Activated CD4-positive, alpha-beta T cell treated with anti-CD3 and anti-CD28 coated beads for 36 hours (primary cell): ENCODE data around the gene CPT1B. TPM values are rescaled to one million over a fixed set of nuclear protein-coding genes. Genes with fewer than 3 reads are reported as not detected.
"Not testable (repeated sequence)": the region's sequence is repeated elsewhere in the genome, so short reads cannot be mapped to it uniquely, and the experiment has no call there.

Source experiments
- ATAC-seq: fragments of 200-7000 bp; cut with Tn5 transposase; one replicate; pipeline ENCODE4 v1.10.0; 2021; ENCODE audit warnings: mild to moderate bottlenecking, moderate library complexity
- CTCF ChIA-PET: fragments of 350-600 bp; sonication (Branson Sonifier 250); formaldehyde crosslinking; loops from one replicate; lab custom pipeline; 2021; ENCODE audit warnings: antibody characterized with exemption; lab: Charles Lee
- POLR2A ChIA-PET: fragments of 350-600 bp; sonication (Branson Sonifier 250); formaldehyde crosslinking; loops from one replicate; lab custom pipeline; 2021; ENCODE audit warnings: antibody characterized with exemption, inconsistent platforms; lab: Charles Lee
- DNase-seq: peaks from one replicate; pipeline ENCODE4 v3.0.0-alpha.2; 2020
- H3K27ac Mint-ChIP-seq: one replicate; pipeline ENCODE4 v1.8.0; 2021; ENCODE audit warnings: mixed read lengths
- H3K27me3 Mint-ChIP-seq: one replicate; pipeline ENCODE4 v1.8.0; 2021; ENCODE audit warnings: mixed read lengths
- H3K36me3 Mint-ChIP-seq: one replicate; pipeline ENCODE4 v1.8.0; 2021; ENCODE audit warnings: low read depth, mixed read lengths
- H3K4me1 Mint-ChIP-seq: one replicate; pipeline ENCODE4 v1.8.0; 2021; ENCODE audit warnings: mixed read lengths
- H3K4me3 Mint-ChIP-seq: one replicate; pipeline ENCODE4 v1.8.0; 2021; ENCODE audit warnings: mild to moderate bottlenecking, moderate library complexity, mixed read lengths
- H3K9me3 Mint-ChIP-seq: one replicate; pipeline ENCODE4 v1.8.0; 2021; ENCODE audit warnings: low read depth, mixed read lengths
- intact Hi-C, 2 experiments: fragments of 100-400 bp; cut with DNase I in 1 of 2; cut with micrococcal nuclease in 1 of 2; formaldehyde crosslinking; loops; one replicate each; pipeline versions ENCODE4 v1.14.2 to v1.15.1; 2022 to 2024; cut with DNase I, micrococcal nuclease
- total RNA-seq, 2 experiments: library from RNA; stranded (reverse); gene quantifications; one replicate each; pipeline ENCODE4 v1.2.3, GENCODE V29; 2021

The CPT1B gene
- total RNA-seq, 2 experiments from 2014 or later, result 42.5 to 51.4 TPM

DNA sequence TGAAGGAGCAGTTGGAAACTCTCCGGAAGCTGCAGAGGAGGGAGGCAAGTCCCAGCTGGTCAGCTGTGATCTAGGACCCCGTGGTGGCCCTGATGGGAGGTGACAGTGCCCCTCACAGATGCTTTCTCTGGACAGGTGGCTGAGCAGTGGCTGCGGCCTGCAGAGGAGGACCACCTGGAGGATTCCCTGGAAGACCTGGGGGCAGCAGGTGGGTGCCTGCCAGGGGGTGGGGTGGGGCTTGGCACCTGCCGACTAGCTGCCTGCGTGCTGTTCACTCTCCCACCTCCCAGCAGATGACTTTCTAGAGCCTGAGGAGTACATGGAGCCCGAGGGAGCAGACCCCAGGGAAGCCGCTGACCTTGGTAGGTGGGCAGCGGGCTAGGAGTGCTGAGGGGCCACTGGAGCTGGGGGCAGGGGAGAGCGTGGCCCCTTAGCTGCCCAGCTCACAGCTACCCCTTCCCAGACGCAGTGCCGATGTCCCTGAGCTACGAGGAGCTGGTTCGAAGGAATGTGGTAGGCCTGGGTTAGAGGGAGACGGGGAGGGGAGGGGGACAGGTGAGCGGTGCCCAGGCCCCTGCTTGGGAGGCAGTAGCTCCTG lies 55.9 kb downstream of the CPT1B start:
- ATAC-seq (no peak), DNase-seq (no peak)
- H3K36me3 Mint-ChIP-seq, result peaks cover 27% of the 10 kb centered on the region
- POLR2A ChIA-PET, result interaction anchor here (1.5 to 1.7 kb wide), 2 partner anchors 13 to 14 kb away, joined by 4 to 10 read pairs; partner anchors contain the start of genes LMF2 and NCAPH2
- peaks cover 19% of the 10 kb centered on the region for H3K4me1 Mint-ChIP-seq
- no peak overlapping the region for H3K27ac Mint-ChIP-seq
- no peaks in the 10 kb centered on the region for H3K27me3 Mint-ChIP-seq
- no peak overlapping the region for H3K4me3 Mint-ChIP-seq
- H3K9me3 Mint-ChIP-seq, result no peaks in the 10 kb centered on the region
- intact Hi-C loops, result no loop called here
- CTCF ChIA-PET, result interaction anchor here (1.4 kb wide), 1 partner anchor 98 kb away, joined by 4 read pairs; no protein-coding TSS in a partner anchor

DNA sequence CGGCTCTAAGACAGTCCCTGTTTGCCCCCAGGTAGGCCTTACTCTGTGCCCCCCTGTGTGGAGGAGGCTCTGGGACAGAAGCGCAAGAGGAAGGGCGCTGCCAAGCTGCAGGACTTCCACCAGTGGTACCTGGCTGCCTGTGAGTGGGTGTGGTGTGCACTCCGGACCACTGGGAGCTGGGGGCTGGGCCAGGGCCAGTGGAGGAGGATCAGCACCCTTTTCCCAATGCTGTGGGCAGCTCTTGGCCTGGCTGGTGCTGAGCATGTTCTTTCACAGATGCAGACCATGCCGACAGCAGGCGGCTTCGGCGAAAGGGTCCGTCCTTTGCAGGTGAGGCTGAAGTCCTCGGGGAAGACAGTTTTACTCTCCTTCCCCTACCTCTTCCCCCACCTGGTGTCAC lies 56.5 kb downstream of the CPT1B start:
- no peak for DNase-seq
- Mint-ChIP-seq H3K9me3 (no peaks in the 10 kb centered on the region), H3K27ac (no peak overlapping the region), H3K4me1 (peaks cover 13% of the 10 kb centered on the region), H3K36me3 (peaks cover 29% of the 10 kb centered on the region), H3K4me3 (no peak overlapping the region), H3K27me3 (no peaks in the 10 kb centered on the region)
- CTCF ChIA-PET, result interaction anchor here (1.4 kb wide), 1 partner anchor 99 kb away, joined by 4 read pairs; no protein-coding TSS in a partner anchor
- no peak for ATAC-seq
- intact Hi-C loops, result no loop called here
- POLR2A ChIA-PET, result interaction anchor here (1.7 kb wide), 1 partner anchor 12 kb away, joined by 4 read pairs; no protein-coding TSS in a partner anchor

DNA sequence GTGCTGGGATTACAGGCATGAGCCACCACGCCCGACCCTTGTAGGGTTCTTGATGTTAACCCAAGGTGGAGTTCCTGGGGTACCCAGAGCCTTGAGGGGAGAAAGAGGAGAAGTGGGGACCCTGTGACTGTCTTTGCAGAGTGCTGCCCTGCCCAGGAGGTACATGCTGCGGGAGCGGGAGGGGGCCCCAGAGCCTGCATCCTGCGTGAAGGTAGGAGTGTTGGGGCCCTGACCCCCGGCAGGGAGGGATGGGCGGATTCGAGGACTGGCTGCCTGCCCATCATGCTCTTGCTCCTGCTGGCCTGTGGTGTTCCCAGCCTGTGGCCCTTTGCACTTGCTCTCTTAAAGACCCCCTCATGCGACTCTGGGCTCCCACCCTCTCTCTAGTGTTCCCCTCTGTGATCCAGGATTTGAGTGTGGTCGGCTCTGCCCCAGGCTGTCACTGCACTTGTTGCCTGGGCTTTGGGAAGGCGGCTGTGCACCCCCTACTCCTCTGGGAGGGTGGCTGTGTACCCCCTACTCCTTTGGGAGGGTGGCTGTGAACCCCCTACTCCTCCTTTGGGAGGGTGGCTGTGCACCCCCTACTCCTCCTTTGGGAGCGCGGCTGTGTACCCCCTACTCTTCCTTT lies 57.3 kb downstream of the CPT1B start:
- POLR2A ChIA-PET, result interaction anchor here (1.7 kb wide), 1 partner anchor 11 kb away, joined by 4 read pairs; no protein-coding TSS in a partner anchor
- H3K27ac Mint-ChIP-seq, result no peak overlapping the region
- intact Hi-C loops, result no loop called here
- CTCF ChIA-PET, result no interaction called here
- no peak overlapping the region for H3K4me3 Mint-ChIP-seq
- peaks cover 12% of the 10 kb centered on the region for H3K4me1 Mint-ChIP-seq
- no peak for DNase-seq
- ATAC-seq, result no peak
- H3K27me3 Mint-ChIP-seq, result no peaks in the 10 kb centered on the region
- H3K36me3 Mint-ChIP-seq, result peaks cover 35% of the 10 kb centered on the region
- no peaks in the 10 kb centered on the region for H3K9me3 Mint-ChIP-seq

DNA sequence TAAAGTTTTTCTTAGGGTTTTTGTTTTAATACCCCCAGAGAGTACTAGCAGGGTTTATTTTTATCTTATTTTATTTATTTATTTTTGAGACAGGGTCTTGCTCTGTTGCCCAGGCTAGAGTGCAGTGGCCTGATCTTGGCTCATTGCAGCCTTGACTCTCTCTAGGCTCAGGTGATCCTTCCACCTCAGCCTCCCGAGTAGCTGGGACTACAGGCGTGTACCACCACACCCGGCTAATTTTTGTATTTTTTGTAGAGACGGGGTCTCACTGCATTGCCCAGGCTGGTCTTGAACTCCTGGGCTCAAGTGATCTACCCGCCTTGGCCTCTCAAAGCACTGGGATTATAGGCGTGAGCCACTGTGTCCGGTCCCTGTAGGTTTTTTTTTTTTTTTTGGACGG lies 58.0 kb downstream of the CPT1B start:
- H3K9me3 Mint-ChIP-seq, H3K27me3 Mint-ChIP-seq, DNase-seq, ATAC-seq, H3K4me3 Mint-ChIP-seq, intact Hi-C loops, CTCF ChIA-PET, H3K27ac Mint-ChIP-seq: not testable (repeated sequence)
- POLR2A ChIA-PET, result interaction anchor here (1.9 kb wide), 1 partner anchor 12 kb away, joined by 7 read pairs; the partner anchor contains the start of genes LMF2 and NCAPH2
- Mint-ChIP-seq H3K36me3 (peaks cover 39% of the 10 kb centered on the region), H3K4me1 (peaks cover 13% of the 10 kb centered on the region)

DNA sequence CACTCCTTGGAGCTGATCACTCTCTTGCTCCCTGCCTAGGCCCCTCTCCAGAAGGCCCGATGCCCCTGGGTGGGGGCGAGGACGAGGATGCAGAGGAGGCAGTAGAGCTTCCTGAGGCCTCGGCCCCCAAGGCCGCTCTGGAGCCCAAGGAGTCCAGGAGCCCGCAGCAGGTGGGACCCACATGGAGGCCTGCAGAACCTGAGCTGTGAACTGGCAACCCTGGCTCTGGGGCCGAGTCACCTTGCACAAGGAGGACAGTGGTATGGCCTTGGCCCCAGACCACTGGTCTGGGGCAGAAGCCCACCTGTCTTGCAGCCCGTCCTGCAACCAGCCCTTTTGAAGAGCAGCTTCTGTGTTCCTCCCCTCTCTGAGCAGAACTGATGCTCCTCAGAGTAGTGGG lies 59.1 kb downstream of the CPT1B start:
- ChIA-PET CTCF (interaction anchor here (0.6 to 1.4 kb wide), 3 partner anchors 23 to 44 kb away, joined by 3 to 5 read pairs (median 3); partner anchors contain the start of gene SYCE3), POLR2A (interaction anchor here (1.9 kb wide), 1 partner anchor 11 kb away, joined by 7 read pairs; the partner anchor contains the start of genes LMF2 and NCAPH2)
- H3K27me3 Mint-ChIP-seq, result no peaks in the 10 kb centered on the region
- ATAC-seq (no peak), DNase-seq (no peak)
- peaks cover 15% of the 10 kb centered on the region for H3K4me1 Mint-ChIP-seq
- no peaks in the 10 kb centered on the region for H3K9me3 Mint-ChIP-seq
- H3K27ac Mint-ChIP-seq, result no peak overlapping the region
- H3K4me3 Mint-ChIP-seq, result no peak overlapping the region
- peaks cover 39% of the 10 kb centered on the region for H3K36me3 Mint-ChIP-seq
- intact Hi-C loops, result no loop called here

Other genes with a start within 250 kb of the CPT1B start
- 10 to 100 TPM; 37.3 to 39.5 TPM for gene PPP6R2, start 235.1 kb downstream of the CPT1B start, total RNA-seq
- 10 to 100 TPM; 97.6 TPM for gene SBF1, start 103.4 kb downstream of the CPT1B start, total RNA-seq
- 1 to 10 TPM; 7.5 to 7.9 TPM for gene ADM2, start 96.9 kb downstream of the CPT1B start, total RNA-seq
- gene MIOX, start 91.6 kb downstream of the CPT1B start, total RNA-seq, result under 1 TPM; 0.32 to 0.44 TPM
- 10 to 100 TPM; 46.8 to 49.4 TPM for gene LMF2, start 70.7 kb downstream of the CPT1B start, total RNA-seq
- gene NCAPH2, start 70.2 kb downstream of the CPT1B start, total RNA-seq, result 100 to 1,000 TPM; 115 to 123 TPM
- gene SCO2, start 52.8 kb downstream of the CPT1B start, total RNA-seq, result 1 to 10 TPM; 2.4 to 5.6 TPM
- 10 to 100 TPM; 26.9 to 44.3 TPM for gene TYMP, start 48.4 kb downstream of the CPT1B start, total RNA-seq
- 1 to 10 TPM; 5.7 to 6.4 TPM for gene KLHDC7B, start 32.5 kb downstream of the CPT1B start, total RNA-seq
- gene SYCE3, start 15.5 kb downstream of the CPT1B start, total RNA-seq, result 1 to 10 TPM; 3.8 TPM
- 10 to 100 TPM; 68.2 to 79.7 TPM for gene CHKB, start 4.4 kb upstream of the CPT1B start, total RNA-seq
- gene MAPK8IP2, start 22.4 kb upstream of the CPT1B start, total RNA-seq, result under 1 TPM; 0.14 TPM
- gene ARSA, start 49.7 kb upstream of the CPT1B start, total RNA-seq, result 10 to 100 TPM; 14.9 to 15.4 TPM
- gene SHANK3, start 94.4 kb upstream of the CPT1B start, total RNA-seq, result under 1 TPM; 0.14 to 0.16 TPM
- gene ACR, start 159.8 kb upstream of the CPT1B start, total RNA-seq, result not detected
- gene RABL2B, start 205.2 kb upstream of the CPT1B start, total RNA-seq, result 10 to 100 TPM; 22.4 to 27.6 TPM